22Rv1 (cell line): ENCODE measurements around the gene C1orf167.

Experiments used
- ZFX ChIP-seq: fragments of 450-650 bp; IDR thresholded peaks from 2 replicates; pipeline ENCODE4 v1.6.1; 2017; ENCODE audit warnings: antibody characterized with exemption, borderline replicate concordance
- TF ChIP-seq, protein P1 (sequence below): fragments of 450-650 bp; IDR thresholded peaks from 2 replicates; pipeline ENCODE4 v1.5.1; 2017; ENCODE audit warnings: mild to moderate bottlenecking

DNA sequence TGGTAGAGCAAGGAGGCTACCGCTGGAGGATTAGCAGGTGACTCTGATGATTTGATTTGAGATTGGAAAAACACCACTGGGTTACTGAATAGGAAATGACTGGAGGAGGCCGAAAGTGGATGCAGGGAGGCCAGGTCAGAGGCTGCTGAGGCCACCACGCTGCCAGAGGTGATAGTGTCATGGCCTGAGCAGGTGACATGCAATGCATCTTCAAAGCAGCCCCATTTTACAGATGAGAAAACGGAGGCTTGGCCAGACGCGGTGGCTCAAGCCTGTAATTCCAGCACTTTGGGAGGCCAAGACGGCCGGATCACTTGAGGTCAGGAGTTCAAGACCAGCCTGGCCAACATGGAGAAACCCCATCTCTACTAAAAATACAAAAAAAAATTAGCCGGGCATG is 12.8 kb downstream of the C1orf167 start:
- TF ChIP-seq, protein P1, sequence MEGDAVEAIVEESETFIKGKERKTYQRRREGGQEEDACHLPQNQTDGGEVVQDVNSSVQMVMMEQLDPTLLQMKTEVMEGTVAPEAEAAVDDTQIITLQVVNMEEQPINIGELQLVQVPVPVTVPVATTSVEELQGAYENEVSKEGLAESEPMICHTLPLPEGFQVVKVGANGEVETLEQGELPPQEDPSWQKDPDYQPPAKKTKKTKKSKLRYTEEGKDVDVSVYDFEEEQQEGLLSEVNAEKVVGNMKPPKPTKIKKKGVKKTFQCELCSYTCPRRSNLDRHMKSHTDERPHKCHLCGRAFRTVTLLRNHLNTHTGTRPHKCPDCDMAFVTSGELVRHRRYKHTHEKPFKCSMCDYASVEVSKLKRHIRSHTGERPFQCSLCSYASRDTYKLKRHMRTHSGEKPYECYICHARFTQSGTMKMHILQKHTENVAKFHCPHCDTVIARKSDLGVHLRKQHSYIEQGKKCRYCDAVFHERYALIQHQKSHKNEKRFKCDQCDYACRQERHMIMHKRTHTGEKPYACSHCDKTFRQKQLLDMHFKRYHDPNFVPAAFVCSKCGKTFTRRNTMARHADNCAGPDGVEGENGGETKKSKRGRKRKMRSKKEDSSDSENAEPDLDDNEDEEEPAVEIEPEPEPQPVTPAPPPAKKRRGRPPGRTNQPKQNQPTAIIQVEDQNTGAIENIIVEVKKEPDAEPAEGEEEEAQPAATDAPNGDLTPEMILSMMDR, result no peak
- no peak for TF ChIP-seq ZFX
